Activated CD4-positive, CD25-positive, alpha-beta regulatory T cell treated with anti-CD3 and anti-CD28 coated beads, Interleukin-2, amount 50 U/mL, for 24 hours (primary cell): ENCODE measurements around the gene MAP7D2.
"Not testable (repeated sequence)": the region's sequence is repeated elsewhere in the genome, so short reads cannot be mapped to it uniquely, and the experiment has no call there.

ENCODE experiments used
- ATAC-seq, 2 donors: fragments of 150-1000 bp; cut with Tn5 transposase; one replicate each; pipeline ENCODE4 v1.10.0; 2021; ENCODE audit warnings: mild to moderate bottlenecking in 1 of 2, moderate library complexity in 1 of 2

The MAP7D2 gene

DNA sequence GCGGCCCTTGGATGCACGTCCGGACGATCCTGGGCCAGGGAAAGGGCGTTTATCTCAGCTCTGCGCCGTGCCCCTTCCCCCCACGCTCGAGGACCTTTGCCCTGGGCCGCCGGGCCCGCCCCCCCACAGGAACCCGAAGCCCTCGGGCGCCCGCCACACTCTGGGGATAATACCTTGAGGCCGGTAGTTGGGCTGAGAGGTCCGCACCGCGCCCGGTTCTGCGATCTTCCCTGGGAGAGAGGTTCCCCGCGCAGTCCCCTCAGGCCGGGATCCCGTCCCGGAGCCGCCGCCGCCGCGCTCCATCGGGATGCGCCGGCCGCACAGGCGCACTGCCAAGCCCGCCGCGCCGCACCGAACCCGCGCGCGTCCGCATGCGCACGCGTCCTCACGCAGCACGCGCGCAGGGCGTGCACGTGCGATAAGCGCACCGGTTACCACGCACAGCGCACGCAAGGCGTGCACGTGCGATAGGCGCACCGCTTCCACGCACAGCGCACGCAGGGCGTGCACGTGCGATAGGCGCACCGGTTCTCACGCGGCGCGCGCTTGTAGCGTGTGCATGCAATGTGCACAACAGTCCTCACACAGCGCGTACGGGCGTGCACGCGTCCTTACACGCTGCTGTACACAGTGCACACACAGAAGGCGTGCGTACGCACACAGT, at the start of gene MAP7D2:
Gene MAP7D2 (minus strand): TSS at position 331 of the 664 bp plus-strand sequence. CDS start 28 bp downstream, at position 303.
- ATAC-seq: no peak

DNA sequence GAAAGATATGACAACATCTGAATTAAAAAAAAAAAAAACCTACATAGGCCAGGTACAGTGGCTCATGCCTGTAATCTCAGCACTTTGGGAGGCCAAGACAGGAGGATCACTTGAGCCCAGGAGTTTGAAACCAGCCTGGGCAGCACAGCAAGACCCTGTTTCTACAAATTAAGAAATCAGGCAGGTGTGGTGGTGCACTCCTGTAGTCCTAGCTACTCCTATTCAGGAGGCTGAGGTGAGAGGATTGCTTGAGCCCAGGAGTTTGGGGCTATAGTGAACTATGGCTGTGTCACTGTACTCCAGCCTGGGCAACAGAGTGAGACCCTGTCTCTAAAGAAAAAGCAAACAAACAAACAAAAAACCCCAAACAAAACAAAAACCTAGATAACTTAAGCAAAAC, 45.8 kb upstream of the MAP7D2 start:
- ATAC-seq: not testable (repeated sequence)

- ATAC-seq: no peak
Observed at GRCh38 chrX:20159797-20160385, 43.2 kb upstream of the MAP7D2 start.

- no peak for ATAC-seq
Observed at GRCh38 chrX:20151689-20152088, 35.0 kb upstream of the MAP7D2 start.

- no peak for ATAC-seq
Observed at GRCh38 chrX:20149326-20149725, 32.6 kb upstream of the MAP7D2 start.

DNA sequence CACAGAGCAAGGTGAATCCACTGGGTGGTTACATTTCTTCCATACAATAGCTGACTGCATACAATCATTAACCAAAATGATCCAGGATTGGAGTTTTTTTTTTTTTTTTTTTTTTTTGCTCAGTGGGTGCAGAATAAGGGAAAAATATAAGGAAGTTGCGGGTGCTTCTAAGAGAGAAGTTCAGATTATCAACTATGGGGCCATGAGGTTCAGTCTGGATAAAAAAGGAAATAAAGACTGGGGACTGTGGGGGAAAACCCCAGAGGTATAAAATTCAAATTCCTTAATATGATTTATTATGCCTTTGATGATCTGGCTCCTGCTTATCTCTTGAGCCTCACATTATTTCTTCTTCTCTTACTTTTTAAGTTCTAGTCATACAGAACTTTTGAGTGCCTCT, 30.9 kb upstream of the MAP7D2 start:
- ATAC-seq: no peak

GRCh38 chrX:20144491-20144890, 27.8 kb upstream of the MAP7D2 start:
- peak in 1 of 2 donors; percentile 22 for ATAC-seq

DNA sequence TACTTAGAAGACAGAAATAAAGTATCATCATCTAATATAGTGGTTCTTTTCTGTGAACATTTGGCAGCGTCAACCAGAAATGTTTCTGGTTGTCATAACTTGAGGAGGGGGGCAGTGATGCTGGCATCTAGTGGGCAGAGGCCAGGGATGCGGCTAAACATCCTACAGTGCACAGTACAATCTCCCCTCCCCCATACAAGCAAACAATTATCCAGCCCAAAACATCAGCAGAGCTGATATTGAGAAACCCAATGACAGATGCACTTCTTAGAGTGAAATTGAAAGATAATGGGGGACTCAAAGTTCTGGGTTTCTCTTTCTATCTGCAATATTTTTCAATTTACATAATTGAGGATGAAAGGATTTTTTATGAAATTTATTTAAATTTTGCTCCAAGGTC, 26.9 kb upstream of the MAP7D2 start:
- ATAC-seq: no peak

GRCh38 chrX:20143111-20143510, 26.4 kb upstream of the MAP7D2 start:
- ATAC-seq: no peak

DNA sequence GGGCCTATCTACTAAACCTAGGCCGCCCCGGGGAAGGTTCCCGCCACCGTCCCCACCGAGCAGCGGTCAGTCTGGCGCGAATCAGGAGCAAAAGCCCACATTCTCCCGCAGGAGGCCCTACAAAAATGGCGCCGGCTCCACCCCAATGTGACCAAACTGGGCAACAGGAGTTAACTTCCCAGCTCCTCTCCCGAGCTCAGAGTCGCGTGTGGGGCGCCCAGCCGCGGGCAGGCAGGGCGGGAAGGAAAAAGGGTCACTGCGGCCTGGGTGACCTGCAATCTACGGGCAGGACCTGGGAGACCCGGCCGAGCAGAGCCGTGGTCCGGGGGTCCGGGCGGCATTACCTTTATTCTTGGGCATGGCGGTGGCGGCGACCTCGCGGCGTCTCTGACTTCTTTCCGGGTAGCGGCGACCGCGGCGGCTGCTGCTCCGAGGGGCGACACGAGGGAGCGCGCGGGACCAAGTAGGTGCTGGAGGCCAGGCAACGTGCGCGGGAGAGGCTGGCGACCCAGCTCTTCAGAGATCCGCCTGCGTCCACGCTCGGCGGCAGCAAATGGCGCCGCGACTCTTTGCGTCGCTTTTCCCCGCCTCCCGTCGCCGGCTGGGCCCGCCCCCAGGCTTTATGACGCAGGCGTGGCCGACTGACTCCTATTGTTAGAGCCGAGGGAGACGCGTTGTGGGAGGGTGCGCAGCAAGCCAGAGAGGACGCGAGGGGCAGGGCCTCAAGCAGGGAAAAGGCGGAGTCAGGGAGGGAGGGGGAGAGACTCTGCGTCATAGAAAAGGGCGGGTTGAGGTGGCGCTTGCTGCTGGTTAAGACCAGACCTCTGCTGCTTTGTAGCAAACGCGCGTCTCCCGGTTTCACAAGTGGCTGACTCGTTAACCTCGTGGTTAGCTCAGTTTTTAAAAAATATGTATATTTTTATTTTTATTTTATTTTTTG, 24.8 kb upstream of the MAP7D2 start, which contains the start of gene EIF1AX:
Gene EIF1AX (minus strand): TSS at position 558 of the 940 bp plus-strand sequence. CDS start 198 bp downstream, at position 360.
- ATAC-seq: peak; percentile 97 to 98

DNA sequence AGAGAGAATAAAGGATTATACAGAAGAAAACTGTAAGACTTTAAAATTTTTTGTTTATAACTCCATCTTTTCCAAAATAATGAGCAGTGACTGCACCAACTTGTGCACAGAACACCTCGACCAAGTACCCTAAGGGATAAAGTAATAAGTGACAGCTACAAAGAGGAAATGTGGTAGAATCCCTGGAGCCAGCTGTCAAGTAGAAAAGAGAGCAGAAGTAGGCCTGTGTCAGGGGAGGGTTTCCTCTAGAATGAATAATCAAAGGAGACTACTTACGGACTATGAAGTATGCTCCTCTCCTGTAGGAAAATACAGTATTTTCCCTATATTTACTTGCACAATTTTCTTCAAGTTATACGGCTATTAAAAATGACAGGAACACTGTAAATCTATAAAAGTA, 23.7 kb upstream of the MAP7D2 start:
- no peak for ATAC-seq

DNA sequence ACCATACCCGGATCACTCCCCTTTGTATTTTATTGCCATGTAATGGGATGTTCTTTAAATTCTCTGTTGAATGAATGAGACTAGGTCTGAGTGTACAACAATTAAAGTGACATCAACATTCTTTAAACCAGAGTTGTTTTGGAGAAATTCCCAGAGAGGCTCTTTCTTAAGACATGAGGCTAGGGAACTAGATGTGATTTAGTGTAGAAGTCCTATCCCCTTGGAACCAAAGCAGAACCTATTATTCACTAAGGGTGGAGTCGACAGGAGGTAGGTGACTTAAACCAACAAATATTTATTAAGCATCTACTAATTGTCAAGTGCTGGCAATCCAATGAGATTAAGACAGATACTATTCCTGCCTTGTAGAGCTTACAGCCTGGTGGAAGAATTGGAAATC, 23.3 kb upstream of the MAP7D2 start:
- ATAC-seq: no peak

- ATAC-seq: no peak
Observed at GRCh38 chrX:20135944-20136343, 19.2 kb upstream of the MAP7D2 start.

DNA sequence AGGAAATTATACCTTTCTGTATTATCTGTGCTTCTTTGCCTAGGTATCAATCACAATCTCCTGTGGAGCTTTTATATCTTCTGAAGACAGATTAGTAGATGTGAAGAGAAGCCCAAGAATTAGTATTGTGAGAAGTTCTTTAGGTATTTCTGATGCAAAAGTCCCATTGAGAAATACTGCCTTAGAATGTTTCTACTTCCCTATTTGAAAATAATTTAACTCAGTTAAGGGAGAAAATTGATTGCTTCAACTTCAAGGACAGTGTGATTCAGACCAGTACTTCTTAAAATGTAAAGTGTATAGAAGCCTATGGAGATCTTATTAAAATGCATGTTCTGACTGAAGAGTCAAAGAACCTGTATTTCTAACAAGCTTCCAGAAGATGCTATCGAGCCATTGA, 16.0 kb upstream of the MAP7D2 start:
- no peak for ATAC-seq

DNA sequence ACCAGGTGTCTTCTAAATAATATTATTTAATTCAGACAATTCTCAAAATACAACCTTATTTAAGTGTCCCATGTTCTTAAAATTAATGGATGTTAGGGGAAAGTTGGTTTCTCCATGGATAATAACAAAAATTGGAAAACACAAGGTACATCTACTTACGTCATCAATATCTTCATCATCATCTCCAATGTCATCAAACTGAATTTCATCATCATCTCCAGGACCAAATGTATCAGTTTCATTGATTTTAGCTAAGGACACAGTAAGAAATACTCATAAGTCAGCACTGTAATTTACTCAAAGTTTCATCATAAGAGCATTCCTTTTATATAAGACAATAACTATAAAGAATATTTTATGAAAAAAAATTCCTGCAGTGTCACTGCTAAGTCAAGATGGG, 13.7 kb upstream of the MAP7D2 start:
- no peak for ATAC-seq

DNA sequence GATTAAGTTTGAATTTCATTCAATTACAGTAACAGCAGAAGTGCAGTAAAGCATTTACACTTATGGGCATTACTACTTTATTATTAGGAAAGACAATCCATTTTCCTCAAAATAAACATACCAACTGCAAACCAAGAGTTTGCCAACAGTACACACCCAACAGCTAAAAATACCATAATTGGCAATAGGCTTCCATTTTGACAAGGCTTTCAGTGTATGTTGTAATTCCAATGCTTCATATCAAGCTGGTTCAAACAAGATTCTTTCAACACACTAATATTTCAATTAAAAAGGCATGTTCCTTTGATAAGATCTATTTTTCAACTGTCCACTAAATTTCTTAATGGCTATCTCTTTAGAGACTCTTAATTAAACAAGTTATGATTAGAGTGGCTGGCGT, 12.8 kb upstream of the MAP7D2 start:
- no peak for ATAC-seq

DNA sequence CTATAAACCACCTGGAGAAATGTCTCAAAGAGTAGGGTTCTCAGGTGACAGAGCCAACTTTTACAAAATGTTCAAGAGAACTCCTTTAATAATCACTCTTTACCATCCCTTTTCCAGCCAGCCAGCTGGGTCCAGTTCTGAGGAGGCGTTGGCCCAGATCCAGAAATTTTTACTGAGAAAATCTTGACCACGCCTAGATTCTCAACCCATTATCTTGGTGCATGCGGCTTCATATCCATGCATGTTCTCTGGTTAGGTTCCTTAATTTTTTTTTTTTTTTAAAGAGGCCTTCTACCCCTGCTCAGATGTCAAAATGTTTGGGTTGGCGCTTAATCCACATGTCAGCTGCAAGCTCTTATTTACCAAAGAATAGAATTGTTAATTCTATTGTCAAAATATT, 12.0 kb upstream of the MAP7D2 start:
- ATAC-seq: no peak

GRCh38 chrX:20127440-20127839, 10.7 kb upstream of the MAP7D2 start:
- ATAC-seq: peak in 1 of 2 donors; percentile 43

DNA sequence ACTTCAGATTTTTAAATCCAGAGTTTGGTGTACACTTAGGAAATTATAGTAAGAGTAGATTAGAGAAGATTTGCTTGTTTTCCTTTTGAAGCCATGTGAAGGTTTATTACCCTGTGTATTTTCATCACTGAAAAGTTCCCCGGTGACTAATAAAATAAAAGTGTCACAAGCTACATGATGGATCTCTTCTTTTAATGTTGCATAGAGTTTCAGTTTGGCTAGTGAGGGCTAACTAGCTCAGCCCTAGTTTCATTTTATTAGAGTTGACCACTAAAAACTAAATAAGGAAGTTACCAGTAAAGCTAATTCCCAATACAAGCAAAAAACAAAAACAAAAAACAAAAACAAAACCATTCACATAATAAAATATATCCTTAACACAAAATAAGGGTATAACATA, 10.1 kb upstream of the MAP7D2 start:
- not testable (repeated sequence) for ATAC-seq

DNA sequence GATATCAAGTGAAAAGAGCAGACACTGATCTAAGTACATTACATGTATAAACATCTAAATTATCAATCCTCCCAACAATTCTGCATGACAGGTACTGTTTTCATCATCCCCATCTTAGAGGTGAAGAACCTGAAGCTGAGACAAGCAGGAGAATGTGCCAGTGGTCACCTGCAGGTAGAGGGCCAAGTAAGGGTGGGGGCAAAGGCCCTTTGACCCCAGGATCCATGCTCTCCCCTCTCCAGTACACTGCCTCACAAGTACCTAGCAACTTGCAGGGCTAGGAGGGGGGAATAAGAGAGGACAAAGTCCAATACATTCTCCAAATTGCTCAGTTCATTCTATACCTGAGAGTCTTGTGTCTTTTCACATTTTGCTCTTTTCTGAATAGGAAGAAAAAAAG, 8.3 kb upstream of the MAP7D2 start:
- ATAC-seq: no peak

GRCh38 chrX:20118065-20118824, 1.5 kb upstream of the MAP7D2 start:
- no peak for ATAC-seq

DNA sequence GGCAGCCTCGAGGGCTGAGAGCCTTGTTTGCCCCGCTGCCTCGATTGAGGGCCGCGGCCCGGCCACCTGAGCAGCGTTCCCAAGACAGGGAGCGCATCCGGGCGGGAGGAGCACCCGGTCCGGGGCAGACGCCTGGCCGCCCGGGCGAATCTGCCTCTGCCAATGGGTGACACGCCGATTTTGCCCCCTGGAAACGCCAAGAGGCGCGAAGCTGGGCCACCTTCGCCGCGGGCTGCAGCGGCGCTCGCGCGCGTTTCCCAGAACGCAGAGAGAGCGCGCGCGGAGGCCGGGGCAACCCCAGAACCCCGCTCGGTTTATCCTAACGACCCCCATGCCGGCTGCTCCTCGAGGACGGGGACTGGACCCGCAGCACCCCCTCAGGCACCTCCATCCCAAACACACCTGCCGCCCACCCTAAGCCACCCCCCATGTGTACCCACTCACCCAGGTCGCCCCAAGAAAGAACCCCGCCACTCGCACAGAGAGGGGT, 575 bp downstream of the MAP7D2 start:
- no peak for ATAC-seq
